ENCODE results near the gene RNF225. TPM values are rescaled to one million over a fixed set of nuclear protein-coding genes. Genes with fewer than 3 reads are reported as not detected.
"Not testable (repeated sequence)": the region's sequence is repeated elsewhere in the genome, so short reads cannot be mapped to it uniquely, and the experiment has no call there.

The RNF225 gene
- total RNA-seq, 2 donors from 2014 or later: 0.58 to 1.5 TPM

DNA sequence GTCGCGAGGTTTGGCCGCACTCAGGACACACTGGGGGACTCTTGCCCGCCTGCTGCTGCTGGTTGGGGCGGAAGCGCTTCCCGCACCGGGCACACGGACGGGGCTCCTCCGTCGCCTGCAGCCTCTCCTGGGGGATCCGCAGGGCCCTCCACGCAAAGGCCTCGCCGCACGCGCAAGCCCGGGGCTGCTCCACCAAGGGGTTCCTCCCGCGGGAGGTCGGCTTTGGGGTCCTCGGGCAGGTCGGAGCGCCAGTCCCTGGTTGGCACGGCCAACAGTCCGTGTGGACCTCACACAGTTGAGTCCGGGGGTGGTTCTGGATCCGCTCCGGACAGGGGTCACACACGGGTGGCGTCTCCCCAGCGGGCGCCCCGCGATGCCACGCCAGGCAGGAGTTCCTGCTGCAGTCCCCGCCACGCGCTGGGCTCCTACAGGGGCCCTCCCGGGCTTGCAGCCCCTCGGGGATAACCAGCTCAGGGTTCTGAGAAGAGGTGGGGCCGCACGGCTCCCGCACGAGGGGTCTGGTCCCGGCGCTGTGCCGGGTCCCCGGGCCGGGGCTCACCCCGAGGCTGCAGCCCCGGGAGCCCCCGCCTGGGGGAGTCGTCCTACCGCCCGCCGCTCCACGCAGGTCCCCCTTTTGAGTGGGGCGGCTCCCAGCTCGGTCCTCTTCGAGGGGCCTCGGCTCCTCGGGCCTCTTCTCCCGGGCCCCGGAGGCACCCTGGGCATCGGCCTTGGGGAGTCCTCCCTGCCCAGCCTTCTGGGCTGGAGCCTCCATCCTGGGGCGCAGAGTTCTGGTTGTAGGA lies 26.7 kb upstream of the RNF225 start:
- Mint-ChIP-seq H3K27ac (no peak overlapping the region), H3K27me3 (ENCODE audit: low read depth) (no peaks in the 10 kb centered on the region), H3K4me1 (ENCODE audit: low read depth) (no peaks in the 10 kb centered on the region), H3K4me3 (no peak overlapping the region), H3K36me3 (ENCODE audit: insufficient read depth in 2 of 2) (no peaks in the 10 kb centered on the region), H3K9me3 (no peaks in the 10 kb centered on the region)
- DNase-seq: no peak
- ATAC-seq (replicated peaks in 1 of 2): no peak

DNA sequence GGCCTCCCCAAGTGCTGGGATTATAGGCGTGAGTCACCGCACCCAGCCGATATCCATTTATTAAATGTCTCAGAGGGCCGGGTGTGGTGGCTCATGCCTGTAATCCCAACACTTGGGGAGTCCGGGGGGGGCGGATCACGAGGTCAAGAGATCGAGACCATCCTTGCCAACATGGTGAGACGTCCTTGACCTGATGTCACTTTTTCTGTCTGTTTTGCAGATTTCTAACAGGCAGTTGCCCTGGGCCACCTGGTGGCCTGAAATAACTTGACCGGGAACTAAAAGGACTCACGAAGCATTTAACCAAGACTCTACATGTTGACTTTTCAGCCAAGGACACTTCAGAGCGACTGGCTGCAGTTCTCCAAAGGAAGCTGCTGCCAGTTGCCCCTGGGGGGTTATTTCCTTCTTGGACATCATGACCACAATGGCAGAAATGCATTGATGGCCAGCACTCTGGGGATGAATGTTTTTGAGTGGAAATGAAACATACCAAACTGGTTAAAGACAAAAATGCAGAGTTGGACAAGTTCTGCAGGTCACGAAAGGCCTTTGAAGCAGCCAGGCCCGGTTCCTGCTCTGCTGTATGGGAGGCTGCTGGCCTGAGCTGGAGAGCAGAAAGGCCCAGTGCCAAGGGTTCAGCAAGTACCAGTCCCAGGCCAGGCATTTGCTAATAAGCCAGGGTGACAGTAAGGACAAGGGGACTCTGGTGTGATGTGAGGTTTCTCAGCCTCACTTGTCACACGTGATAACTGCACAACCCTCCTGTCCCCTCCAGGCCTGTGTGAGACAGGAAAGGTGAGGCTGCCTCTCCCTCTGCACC lies 22.9 kb upstream of the RNF225 start:
- no peak overlapping the region for H3K27ac Mint-ChIP-seq
- H3K27me3 Mint-ChIP-seq (ENCODE audit: low read depth): no peaks in the 10 kb centered on the region
- no peaks in the 10 kb centered on the region for H3K36me3 Mint-ChIP-seq (ENCODE audit: insufficient read depth in 2 of 2)
- no peak overlapping the region for H3K4me3 Mint-ChIP-seq
- DNase-seq (no peak), ATAC-seq (replicated peaks in 1 of 2) (no peak)
- no peaks in the 10 kb centered on the region for H3K9me3 Mint-ChIP-seq
- H3K4me1 Mint-ChIP-seq (ENCODE audit: low read depth): no peaks in the 10 kb centered on the region

DNA sequence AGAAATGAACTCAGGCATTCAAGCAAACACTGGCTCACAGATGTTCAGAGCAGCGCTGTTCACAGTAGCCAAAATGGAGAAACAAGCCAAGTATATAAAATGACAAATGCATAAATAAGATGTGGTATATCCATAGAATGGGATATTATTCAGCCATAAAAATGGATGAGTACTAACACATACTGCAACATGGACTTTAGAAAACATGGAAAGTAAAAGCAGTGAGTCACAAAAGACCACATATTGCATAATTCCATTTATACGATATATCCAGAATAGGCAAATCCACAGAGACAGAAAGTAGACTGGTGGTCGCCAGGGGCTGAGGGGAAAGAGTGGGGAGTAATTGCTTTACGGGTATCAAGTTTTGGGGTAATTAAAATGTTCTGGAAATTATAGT lies 21.3 kb upstream of the RNF225 start:
- Mint-ChIP-seq H3K36me3 (ENCODE audit: insufficient read depth in 2 of 2) (no peaks in the 10 kb centered on the region), H3K27ac (no peak overlapping the region), H3K4me3 (no peak overlapping the region), H3K27me3 (ENCODE audit: low read depth) (no peaks in the 10 kb centered on the region), H3K4me1 (ENCODE audit: low read depth) (peaks cover 5% of the 10 kb centered on the region), H3K9me3 (no peaks in the 10 kb centered on the region)
- no peak for DNase-seq
- ATAC-seq (replicated peaks in 1 of 2): no peak

DNA sequence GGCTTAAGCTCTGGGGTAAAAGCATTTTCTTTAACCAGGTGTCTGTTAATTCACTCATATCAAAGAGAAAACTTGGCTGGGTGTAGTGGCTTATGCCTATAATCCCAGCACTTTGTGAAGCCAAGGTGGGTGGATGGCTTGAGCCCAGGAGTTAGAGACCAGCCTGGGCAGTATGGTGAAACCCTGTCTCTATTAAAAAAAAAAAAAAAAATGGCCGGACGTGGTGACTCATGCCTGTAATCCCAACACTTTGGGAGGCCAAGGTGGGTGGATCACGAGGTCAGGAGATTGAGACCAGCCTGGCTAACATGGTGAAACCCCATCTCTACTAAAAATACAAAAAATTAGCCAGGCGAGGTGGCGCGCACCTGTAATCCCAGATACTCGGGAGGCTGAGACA lies 18.7 kb upstream of the RNF225 start:
- H3K4me1 Mint-ChIP-seq (ENCODE audit: low read depth): peaks cover 17% of the 10 kb centered on the region
- not testable (repeated sequence) for H3K9me3 Mint-ChIP-seq; H3K4me3 Mint-ChIP-seq; DNase-seq; H3K27ac Mint-ChIP-seq; ATAC-seq (replicated peaks in 1 of 2); H3K36me3 Mint-ChIP-seq (ENCODE audit: insufficient read depth in 2 of 2); H3K27me3 Mint-ChIP-seq (ENCODE audit: low read depth)

DNA sequence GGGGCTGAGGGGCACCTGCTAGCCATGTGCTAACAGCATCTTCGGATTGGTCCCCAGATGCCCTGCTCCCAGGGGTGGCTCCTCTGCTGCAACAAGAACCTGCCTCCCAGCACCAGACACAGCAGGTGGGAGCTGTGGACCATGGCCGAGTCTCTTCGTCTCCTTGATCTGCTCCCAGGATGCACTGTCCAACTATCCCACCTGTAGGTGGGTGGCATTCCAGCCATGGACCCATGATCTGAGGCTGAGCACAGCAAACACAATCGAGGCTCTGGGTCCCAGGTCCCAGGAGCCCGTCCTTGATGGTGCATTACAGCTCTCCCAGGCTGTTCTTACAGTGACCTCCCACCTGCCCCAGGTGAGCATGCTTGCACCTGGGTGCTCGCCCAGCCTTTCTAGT lies 16.2 kb upstream of the RNF225 start:
- no peak for ATAC-seq (replicated peaks in 1 of 2)
- H3K36me3 Mint-ChIP-seq (ENCODE audit: insufficient read depth in 2 of 2): no peaks in the 10 kb centered on the region
- DNase-seq: no peak
- peak overlapping the region; percentile 88 to 97 for H3K4me3 Mint-ChIP-seq
- H3K4me1 Mint-ChIP-seq (ENCODE audit: low read depth): peaks cover 28% of the 10 kb centered on the region
- H3K27me3 Mint-ChIP-seq (ENCODE audit: low read depth): no peaks in the 10 kb centered on the region
- no peaks in the 10 kb centered on the region for H3K9me3 Mint-ChIP-seq
- peak overlapping the region; percentile 63 for H3K27ac Mint-ChIP-seq

DNA sequence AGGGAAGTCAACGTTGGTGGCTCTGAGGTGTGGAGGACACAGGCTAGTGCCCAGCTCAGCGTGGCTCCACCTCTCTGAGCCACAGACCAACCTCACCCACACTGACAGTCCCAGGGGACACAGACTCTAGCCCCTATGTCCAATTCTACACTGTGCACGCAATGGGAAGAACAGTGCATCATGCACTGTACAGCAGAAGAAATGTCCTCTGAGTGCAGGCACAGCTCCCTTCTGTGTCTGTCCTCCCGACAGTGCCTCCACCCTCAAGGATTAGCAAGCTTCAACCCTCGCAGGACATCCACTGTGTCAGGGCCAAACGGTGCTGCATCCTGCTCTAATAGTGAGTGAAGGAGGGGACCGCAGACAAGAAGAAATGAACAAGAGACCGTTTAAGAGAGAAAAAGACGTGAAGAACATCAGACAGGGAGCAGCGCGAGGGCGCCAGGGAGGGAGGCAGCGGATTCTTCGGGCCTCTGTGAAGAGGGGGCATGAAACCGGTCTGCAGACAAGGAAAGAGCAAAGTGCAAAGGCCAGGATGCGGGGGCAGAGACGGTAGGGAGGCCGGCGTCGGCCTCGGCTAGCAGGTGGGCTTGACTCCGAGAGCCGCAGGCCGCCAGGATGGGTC lies 15.3 kb upstream of the RNF225 start:
- ATAC-seq (replicated peaks in 1 of 2) (no peak), DNase-seq (no peak)
- H3K27me3 Mint-ChIP-seq (ENCODE audit: low read depth): no peaks in the 10 kb centered on the region
- H3K27ac Mint-ChIP-seq: peak overlapping the region; percentile 74
- H3K4me3 Mint-ChIP-seq: peak overlapping the region; percentile 88 to 97
- H3K4me1 Mint-ChIP-seq (ENCODE audit: low read depth): peaks cover 28% of the 10 kb centered on the region
- no peaks in the 10 kb centered on the region for H3K36me3 Mint-ChIP-seq (ENCODE audit: insufficient read depth in 2 of 2)
- H3K9me3 Mint-ChIP-seq: no peaks in the 10 kb centered on the region

DNA sequence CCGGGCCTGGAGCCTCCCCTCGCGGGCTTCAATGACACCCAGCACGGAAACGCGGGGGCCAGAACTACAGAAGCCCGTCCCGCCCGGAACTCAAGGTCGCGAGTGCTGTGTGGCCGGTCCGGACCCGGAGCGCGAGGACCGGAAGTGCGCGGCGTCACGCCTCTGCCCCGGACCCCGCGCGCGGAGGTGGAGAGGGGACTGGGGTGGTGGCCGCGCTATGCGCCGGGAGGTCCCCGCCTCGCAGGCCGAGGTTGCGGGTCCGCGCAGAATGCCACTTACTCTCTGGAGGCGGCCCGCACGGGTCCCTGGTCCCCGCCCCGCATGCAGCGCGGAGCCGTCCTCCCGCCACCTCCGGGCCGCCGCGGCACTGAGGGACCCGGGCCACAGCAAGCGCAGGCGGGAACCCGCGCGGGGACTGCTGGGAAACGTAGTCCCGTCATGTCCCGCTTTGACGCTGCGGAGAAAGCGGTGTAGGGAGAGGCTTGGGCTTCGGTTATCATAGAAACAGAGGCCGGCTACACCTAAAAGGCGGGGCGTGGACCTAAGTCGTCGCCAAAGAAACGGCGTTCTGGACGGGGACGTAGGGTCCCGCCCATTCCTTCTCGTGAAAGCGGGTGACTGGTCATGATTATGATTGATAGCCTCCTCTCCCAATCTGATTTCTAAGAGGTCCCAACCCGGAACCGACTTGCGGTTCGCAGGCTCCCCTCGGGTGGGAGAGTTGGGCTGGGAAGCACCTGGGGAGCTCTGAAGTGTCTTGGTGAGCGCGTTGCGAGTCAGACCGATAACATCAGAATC lies 14.6 kb upstream of the RNF225 start, which contains the start of gene ZNF837:
TSS of gene ZNF837 (minus strand) at position 369 of the 798 bp plus-strand sequence. CDS start 11,698 bp downstream, outside the sequence.
- H3K36me3 Mint-ChIP-seq (ENCODE audit: insufficient read depth in 2 of 2): no peaks in the 10 kb centered on the region
- ATAC-seq (replicated peaks in 1 of 2) (peak; percentile 87 to 88), DNase-seq (peak; percentile 96 to 99)
- H3K27me3 Mint-ChIP-seq (ENCODE audit: low read depth): no peaks in the 10 kb centered on the region
- H3K4me1 Mint-ChIP-seq (ENCODE audit: low read depth): peaks cover 35% of the 10 kb centered on the region
- peak within 1 kb of the TSS; percentile 88 to 97 for H3K4me3 Mint-ChIP-seq
- peak within 1 kb of the TSS; percentile 89 for H3K27ac Mint-ChIP-seq
- H3K9me3 Mint-ChIP-seq: no peaks in the 10 kb centered on the region

DNA sequence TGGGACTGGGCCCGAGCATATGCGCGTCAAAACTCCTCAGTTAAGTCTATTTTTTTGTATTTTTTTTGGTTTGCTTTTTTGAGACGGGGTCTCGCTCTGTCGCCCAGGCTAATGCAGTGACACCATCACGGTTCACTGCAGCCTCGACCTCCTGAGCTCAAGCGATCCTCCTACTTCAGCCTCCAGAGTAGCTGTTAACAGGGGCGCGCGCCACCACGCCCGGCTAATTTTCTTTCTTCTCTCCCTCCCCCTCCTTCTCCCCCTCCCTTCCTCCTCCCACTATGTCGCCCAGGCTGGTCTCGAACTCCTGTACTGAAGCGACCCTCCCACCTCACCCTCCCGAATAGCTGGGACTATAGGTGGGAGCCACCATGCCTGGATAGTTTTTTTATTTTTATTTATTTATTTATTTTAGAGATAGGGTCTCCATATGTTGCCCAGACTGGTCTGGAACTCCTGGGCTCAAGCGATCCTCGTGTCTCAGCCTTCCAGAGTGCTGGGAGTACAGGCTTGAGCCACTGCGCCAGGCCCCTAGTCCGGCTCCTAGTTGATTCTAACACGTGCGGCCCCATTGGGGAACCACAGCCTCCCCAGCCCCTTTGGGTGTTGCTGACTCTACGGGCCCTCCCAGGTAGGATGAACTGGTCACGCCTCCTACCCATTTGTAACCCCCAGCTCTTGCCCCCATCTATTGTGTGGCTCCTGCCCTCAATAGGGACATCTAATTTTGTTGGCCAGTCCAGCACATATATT lies 13.8 kb upstream of the RNF225 start:
- H3K27me3 Mint-ChIP-seq (ENCODE audit: low read depth): no peaks in the 10 kb centered on the region
- peak overlapping the region; percentile 89 for H3K27ac Mint-ChIP-seq
- peak overlapping the region; percentile 88 to 97 for H3K4me3 Mint-ChIP-seq

DNA sequence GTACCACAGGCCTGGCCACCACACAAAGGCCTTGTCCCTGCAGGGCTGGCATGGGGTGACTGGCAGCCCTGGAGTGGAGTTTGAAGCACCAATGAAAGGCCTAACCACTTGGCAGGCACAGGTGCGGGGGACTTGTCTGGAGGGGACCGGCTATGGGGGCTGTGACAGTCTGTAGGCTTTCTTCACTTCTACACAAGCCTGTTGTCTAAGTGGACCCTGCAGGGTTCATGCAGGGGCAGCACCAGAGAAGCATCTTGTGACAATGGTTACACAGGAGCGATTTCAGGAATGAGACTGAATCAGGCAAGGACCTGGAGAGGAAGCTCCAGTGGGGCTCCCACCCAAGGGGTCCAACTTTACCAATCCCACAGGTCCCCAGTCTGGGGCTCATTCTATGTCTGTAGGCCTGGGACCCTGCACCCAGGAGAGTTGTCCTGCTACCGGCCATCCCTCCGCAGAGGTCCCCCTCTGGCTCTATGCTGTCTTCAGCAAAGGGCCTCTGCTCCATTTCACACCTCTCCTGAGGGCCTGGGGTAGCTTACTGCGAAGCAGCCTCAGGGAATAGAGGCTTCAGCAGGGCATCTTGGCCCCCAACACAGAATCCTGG lies 12.4 kb upstream of the RNF225 start:
- ATAC-seq (replicated peaks in 1 of 2): no peak
- Mint-ChIP-seq H3K4me3 (peak overlapping the region; percentile 81 to 97), H3K36me3 (ENCODE audit: insufficient read depth in 2 of 2) (peaks cover 2 to 8% of the 10 kb centered on the region in 2 donors), H3K9me3 (no peaks in the 10 kb centered on the region), H3K27me3 (ENCODE audit: low read depth) (no peaks in the 10 kb centered on the region), H3K27ac (no peak overlapping the region), H3K4me1 (ENCODE audit: low read depth) (peaks cover 41% of the 10 kb centered on the region)
- DNase-seq: no peak

More for the DNA sequence above, 13.8 kb upstream of the RNF225 start:
- Mint-ChIP-seq H3K4me1 (ENCODE audit: low read depth) (peaks cover 37% of the 10 kb centered on the region), H3K36me3 (ENCODE audit: insufficient read depth in 2 of 2) (peaks cover 0 to 1% of the 10 kb centered on the region in 2 donors), H3K9me3 (no peaks in the 10 kb centered on the region)
- no peak for DNase-seq
- no peak for ATAC-seq (replicated peaks in 1 of 2)

DNA sequence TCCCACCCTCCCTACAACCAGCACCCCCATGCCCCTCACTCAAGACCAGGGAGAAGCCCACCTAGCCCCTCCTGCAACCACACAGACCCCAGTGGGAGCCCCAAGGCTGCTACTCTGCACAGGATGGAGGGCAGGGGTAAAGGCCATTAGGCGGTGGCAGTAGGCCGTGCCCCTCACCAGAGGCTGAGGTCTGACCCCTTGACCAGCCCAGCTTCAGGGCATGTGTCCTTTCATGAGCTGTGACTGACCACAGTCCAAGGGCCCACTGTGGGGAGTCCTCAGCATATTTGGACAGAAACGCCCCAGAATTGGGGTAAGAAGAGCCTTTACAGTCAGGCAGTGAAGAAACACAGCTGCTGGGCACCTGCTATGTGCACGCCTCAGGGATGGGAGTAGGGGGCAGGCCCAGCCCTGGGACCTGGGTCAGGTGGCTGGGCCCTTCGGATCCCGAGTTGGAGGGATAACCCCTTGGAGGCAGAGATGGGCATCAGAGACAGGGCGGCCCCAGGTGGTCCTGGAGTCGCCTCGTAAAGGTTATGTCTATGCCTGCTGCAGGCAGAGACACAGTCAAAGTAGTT lies 10.1 kb upstream of the RNF225 start:
- DNase-seq: no peak
- peak overlapping the region; percentile 96 for H3K4me3 Mint-ChIP-seq
- H3K36me3 Mint-ChIP-seq (ENCODE audit: insufficient read depth in 2 of 2): peaks cover 3 to 20% of the 10 kb centered on the region in 2 donors
- no peaks in the 10 kb centered on the region for H3K27me3 Mint-ChIP-seq (ENCODE audit: low read depth)
- H3K9me3 Mint-ChIP-seq: no peaks in the 10 kb centered on the region
- peaks cover 39% of the 10 kb centered on the region for H3K4me1 Mint-ChIP-seq (ENCODE audit: low read depth)
- peak overlapping the region; percentile 97 for H3K27ac Mint-ChIP-seq
- no peak for ATAC-seq (replicated peaks in 1 of 2)

DNA sequence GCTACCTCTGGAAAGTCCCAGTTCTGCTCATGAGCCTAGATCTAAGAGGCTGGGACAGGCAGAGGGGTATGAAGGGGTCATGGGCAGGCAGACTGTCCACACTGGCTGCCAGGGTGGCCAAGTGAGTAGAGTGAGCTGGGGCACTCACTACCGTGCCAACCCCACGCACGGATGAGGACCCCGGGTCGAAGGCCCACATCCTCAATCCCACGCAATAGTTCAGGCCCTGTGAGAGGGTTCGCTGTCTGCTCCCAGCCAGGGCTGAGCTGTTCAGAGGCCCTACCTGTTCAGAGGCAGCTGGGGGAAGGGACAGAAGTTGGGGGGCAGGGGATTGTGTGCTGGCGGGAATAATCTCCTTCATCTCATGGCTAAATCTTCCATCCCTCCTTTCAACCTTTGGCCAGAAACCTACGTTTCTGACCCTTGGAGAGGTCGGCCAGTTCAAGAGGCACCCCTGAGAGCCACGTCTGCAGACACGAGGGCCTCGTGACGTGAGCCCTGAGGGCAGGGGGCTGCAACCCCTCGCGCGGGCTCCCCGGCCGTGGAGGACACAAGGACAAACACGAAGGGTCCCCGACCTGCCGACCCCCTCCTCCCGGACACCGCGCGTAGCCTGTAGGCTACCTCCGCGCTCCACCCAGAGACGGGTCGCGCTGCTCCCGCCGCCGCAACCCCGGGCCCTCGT lies 9.4 kb upstream of the RNF225 start:
- H3K27ac Mint-ChIP-seq: peak overlapping the region; percentile 97
- peak overlapping the region; percentile 96 for H3K4me3 Mint-ChIP-seq
- H3K4me1 Mint-ChIP-seq (ENCODE audit: low read depth): peaks cover 45% of the 10 kb centered on the region
- peaks cover 6 to 26% of the 10 kb centered on the region in 2 donors for H3K36me3 Mint-ChIP-seq (ENCODE audit: insufficient read depth in 2 of 2)
- ATAC-seq (replicated peaks in 1 of 2) (peak; percentile 4 to 6), DNase-seq (peak; percentile 25 to 32)
- H3K27me3 Mint-ChIP-seq (ENCODE audit: low read depth): no peaks in the 10 kb centered on the region
- H3K9me3 Mint-ChIP-seq: no peaks in the 10 kb centered on the region
